Stimulated activated CD4-positive, alpha-beta T cell treated with anti-CD3 and anti-CD28 coated beads, Interleukin-1b, Interleukin-23, amount 100 ng/mL, for 48 hours (primary cell): ENCODE results near the gene SPOCK1.
"Not testable (repeated sequence)": the region's sequence is repeated elsewhere in the genome, so short reads cannot be mapped to it uniquely, and the experiment has no call there.

Experiments used
- DNase-seq: peaks from one replicate; pipeline ENCODE4 v3.0.0-alpha.2; 2020

The SPOCK1 gene

DNA sequence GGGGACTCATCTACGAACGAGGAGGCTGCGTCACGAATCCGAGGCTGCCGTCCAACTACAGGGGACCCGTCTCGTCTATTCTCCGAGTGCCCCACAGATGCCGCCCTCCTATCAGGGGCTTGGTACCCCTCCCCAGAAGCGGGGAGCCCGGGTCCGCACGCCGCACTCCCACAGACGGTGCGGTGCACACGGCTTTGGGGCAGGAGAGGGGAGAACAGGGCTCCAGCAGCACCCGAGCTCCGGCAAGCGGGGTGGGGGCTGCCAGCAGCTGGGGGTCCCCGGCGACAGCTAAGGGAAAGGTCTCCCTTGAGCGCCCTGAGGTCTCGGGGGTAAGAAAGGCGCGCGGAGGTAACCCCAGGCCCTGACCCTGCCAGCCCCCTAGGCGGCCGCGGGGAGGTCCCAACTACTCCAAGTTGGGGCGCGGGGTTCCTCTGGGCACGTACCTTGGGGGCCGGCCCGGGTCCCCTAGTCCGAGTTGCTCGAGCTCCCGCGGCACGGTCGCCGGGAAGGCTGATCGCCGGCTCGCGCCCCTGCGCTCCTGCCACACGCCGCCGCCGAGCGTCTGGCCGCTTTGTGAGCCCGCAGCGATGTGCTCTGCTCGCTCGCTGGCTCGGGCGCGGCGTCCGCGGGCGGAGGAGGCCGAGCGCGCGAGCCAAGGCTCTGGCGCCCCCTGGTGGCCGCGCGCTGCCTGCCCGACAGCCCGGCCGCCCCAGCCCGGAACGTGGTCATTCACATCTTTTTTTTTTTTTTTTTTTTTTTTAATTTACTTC is at the start of gene SPOCK1:
Gene SPOCK1, minus strand, starts transcription at position 591 of the 770 bp plus-strand sequence.
- peak; percentile 49 for DNase-seq

DNA sequence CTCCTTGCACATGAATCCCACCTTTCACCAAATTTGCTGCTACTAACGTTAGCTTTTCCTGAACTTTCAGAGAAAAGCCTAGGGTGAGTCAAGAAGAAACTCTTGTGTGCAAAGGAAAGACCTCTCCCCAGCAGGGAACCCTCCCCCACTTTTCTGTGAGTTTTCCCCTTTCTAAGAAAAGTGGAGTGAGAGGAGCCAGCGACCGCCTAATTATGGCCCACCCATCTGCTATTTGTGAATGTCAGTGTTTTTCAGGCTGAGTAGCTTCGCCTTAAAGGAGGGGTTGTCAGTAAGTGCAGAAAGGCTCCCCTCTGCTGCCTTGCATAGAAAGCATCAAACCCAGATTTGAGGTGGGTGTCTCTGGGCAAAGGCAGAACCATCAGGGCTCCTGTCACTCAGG is 46.8 kb upstream of the SPOCK1 start:
- DNase-seq = no peak

DNA sequence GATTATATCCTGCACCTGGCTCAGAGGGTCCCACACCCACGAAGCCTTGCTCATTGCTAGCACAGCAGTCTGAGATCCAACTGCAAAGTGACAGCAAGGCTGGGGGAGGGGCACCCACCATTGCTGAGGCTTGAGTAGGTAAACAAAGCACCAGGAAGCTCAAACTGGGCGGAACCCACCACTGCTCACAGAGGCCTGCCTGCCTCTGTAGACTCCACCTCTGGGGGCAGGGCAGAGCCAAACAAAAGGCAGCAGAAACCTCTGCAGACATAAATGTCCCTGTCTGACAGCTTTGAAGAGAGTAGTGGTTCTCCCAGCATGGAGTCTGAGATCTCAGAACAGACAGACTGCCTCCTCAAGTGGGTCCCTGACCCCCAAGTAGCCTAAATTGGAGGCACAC is 36.3 kb upstream of the SPOCK1 start:
- not testable (repeated sequence) for DNase-seq

DNA sequence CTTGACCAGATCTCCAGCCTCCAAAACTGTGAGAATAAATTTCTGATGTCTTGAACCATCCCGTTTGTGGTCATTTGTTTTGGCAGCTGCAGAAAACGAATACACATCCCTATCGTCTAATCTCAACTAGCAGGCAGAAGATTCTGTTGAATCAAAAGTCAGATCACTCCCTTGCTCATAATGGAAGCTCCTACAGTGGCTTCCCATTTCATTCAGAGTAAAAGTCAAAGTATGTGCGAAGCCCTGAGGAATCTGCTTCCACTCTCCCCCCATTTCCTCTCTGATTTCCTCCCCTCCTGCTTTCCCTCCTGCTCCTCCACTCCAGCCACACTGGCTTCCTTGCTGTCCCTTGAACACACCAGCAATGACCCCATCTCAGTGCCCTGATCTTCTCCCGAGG is 34.8 kb upstream of the SPOCK1 start:
- no peak for DNase-seq

DNA sequence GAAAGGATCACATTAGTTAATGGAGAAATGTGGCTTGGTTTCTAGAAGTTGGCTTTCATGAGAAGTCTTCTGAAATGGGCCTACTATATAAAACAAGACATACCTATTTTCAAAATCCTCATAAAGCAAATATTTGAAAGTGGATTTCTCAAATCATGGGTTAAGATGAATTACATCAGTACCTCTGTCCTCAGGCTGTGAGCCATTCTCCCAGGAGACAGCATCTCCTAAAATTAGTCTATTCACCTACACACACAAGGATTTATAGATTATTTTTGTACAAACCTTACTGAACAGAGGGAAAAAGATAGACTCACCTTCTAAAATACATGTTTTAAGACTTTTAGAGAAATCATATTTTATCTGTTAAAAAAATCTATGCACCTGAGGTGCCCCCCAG is 32.1 kb upstream of the SPOCK1 start:
- no peak for DNase-seq

DNA sequence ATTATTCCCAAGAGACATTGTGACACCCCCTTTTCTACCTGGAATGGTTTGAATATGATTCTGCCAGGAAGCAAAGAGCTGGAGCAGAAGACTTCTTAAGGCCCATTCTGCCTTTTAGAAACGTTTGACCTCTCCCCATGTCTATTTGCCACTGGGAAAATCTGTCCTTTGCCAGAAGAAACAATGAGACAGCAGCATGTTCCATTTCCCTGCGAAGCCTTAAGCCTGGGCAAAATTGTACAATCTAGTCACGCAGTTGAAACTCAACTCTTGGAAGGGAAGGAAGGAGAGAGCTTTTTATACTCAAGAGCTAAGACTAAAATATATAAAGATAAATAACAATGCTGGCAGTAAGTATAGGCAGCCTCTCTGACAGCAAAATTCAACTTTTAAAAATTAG is 22.1 kb upstream of the SPOCK1 start:
- DNase-seq = no peak

DNA sequence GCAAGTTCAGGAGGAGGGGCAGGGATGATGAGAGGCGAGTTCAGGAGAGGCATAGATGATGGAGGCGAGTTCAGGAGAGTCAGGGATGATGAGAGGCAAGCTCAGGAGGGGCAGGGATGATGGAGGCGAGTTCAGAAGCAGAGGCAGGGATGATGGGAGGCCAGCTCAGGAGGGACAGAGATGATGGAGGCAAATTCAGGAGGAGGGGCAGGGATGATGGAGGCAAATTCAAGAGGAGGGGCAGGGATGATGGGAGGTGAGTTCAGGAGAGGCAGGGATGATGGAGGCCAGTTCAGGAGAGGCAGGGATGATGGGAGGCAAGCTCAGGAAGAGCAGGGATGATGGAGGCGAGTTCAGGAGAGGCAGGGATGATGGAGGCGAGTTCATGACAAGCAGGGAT is 17.8 kb upstream of the SPOCK1 start:
- DNase-seq = no peak

DNA sequence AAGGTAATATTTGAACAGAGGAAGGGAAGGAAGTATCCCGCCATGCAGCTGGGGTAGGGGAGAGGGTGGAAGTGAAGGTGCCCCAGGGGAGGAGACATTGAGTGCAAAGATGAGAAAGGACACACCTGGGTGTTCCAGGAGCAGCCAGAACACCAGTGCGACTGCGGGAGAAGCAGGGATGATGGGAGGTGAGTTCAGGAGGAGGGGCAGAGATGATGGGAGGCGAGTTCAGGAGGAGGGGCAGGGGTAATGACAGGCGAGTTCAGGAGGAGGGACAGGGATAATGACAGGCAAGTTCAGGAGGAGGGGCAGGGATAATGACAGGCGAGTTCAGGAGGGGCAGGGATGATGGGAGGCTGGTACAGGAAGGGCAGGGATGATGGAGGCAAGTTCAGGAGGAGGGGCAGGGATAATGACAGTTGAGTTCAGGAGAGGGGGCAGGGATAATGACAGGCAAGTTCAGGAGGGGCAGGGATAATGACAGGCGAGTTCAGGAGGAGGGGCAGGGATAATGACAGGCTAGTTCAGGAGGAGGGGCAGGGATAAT is 17.2 kb upstream of the SPOCK1 start:
- DNase-seq = no peak

DNA sequence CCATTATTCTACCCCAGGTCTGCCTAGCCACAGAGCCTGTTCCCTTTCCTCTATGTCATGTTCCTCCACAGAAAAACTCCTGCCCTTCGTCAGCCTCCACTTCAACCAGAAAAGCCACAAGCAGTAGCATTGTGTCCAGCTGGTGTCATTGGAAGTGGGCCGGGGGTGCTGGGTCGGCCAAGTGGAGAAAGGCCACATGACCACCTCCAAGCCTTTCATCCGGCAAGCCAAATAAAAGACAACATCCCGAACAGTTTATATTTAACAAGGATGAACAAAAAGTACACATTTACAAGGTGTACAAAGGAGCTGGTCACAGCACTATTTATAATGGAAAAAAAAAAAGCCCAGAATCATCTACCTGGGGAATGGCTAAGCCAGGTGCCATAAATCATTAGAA is 16.1 kb upstream of the SPOCK1 start:
- no peak for DNase-seq

DNA sequence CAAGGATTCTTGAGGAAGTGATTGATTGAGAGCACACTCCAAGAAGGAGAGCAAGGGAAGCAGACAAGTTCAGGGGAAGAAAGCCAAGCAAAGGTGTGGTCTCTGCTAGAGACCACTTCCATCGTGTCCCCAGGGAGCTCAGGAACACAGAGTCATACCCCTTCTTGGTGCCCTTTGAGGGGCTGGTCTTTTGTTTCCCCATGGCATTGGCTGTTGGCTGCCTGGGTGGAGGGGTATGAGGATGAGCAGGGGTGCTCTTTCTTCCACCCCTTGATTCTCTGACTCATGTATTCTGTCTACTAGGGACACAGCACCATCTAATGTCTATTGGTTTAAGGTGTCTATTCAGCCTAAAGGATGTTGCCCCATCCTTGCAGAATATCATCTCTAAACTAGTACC is 11.5 kb upstream of the SPOCK1 start:
- no peak for DNase-seq

DNA sequence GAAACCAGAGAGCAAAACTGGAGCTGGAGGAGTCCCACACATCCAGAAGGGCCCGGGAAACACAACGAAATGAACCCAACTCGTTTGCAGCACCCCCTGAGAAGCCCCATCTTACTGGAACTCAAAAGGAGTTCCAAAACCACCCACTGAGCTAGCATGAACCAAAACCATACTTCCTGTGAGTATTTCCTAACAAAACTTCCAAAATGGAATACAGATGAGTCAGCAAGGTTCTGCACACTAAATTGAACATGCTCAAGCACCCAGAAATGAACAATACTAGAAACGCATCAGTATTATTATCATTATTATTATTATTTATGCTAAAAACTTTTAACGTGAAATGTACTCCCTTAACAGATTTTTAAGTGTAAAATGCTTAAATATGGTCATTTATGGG is 8.0 kb upstream of the SPOCK1 start:
- DNase-seq = no peak

DNA sequence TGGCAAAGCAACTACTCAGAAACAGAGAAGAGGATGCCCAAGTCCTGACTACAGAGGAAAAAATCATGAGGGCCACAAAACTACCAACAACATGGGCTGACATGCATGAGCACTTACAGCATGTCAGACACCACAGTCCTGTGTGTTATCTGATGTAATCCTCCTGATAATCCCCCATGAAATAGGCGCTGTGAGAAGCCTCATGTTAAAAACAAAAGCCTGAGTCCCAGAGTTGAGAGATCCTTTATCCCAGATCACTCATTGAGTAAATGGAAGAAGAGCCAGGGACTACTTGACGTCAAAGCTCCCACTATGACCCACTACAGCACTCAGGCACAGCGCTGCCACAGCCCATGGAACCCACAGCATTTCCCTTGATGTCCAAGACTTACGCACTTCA is 7.2 kb upstream of the SPOCK1 start:
- no peak for DNase-seq

DNA sequence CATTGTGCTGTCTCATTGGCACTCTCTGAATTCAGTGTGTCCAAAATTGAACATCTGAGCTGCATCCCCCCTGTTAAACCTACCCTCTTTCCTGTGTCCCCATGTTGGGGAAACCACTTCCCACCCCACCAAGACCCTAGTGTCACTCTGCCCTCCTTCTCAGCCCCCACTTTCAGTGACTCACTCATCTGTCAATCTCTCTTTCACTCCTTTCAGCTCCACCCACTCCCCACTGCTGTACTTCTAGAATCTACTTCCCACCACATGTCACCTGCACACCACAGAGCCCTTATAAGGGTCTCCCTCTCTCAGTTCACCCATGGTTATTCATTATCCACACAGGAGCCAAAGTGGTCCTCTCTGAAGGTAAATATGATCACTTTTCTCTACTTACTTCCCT is 5.8 kb upstream of the SPOCK1 start:
- DNase-seq = no peak

DNA sequence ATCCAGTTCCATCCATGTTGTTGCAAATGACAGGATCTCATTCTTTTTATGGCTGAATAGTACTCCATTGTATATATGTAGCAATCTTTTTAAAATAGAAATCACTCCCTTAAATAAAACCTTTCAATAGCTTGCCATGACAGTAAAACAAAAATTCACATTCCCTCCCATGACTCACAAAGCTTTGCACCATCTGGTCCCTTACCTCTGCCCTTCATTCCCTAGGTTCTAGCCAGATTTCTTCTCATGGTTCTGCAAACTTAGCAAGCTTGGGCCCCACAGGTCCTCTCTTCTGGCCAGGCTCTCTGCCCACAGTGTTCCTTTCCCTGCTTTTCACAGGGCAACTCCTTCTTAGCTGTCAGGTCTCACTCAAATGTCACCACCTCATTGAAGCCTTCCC is 4.3 kb upstream of the SPOCK1 start:
- no peak for DNase-seq

DNA sequence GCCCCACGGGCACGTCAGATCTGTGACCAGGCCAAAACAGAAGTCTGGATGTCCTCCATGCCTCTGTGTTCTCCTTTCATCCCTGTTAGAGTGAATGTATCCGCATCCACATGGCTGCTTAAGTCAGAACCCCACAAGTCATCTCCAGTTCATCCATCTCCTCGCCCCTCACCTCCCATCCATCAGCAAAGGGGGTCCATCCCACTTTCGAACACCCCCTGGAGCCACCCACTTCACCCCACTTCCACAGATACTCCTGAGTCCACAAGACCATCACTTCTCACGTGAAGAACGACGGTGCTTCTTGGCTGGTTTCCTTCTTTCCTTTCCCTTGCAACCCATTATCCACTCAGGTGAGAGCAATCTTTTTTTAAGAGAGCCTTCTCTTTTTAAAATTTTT is 3.5 kb upstream of the SPOCK1 start:
- no peak for DNase-seq

DNA sequence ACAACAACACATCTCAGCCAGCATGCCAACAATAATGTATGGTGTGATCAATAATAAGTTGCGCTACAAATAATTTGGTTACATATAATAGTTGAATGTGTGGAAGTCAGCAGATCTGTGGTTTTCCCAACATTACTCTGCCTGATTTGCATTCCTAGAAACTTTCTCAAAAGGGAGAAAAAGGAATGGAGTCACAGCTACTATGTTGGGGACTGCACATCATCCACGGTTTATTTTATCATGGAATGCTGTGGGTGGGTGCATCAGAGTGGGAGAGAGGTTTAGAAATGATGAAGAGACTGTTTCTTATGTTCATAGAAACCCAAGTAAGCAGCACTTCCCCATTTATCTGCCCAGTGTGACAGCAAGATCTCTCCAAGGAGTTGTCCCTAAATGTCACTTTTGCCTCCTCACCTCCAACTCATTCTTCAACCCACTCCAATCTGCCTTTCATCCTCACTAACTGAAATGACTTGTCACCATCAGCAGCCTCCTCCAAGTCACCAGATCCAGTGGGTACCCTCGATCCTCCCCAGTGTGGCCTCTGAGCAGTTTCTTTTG is 2.8 kb upstream of the SPOCK1 start:
- DNase-seq = no peak

DNA sequence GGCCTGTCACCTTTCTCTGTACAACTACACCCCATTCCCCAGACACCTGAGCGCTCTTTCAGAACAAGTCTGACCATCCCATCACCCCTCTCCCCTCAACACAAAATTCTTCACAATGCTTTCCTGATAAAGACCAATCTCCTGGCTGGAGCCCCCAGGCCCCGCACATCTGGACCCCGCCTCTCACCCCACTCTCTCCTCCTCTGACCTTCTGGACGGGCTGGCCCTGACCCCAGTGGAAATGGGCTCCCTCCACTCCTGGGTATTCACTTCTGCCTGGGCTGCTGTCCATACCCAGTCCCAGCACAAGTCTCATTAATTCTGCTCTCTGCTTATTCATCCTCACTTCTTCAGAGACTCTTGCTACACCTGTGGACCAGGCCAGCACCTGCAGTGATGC is 2.1 kb upstream of the SPOCK1 start:
- no peak for DNase-seq

DNA sequence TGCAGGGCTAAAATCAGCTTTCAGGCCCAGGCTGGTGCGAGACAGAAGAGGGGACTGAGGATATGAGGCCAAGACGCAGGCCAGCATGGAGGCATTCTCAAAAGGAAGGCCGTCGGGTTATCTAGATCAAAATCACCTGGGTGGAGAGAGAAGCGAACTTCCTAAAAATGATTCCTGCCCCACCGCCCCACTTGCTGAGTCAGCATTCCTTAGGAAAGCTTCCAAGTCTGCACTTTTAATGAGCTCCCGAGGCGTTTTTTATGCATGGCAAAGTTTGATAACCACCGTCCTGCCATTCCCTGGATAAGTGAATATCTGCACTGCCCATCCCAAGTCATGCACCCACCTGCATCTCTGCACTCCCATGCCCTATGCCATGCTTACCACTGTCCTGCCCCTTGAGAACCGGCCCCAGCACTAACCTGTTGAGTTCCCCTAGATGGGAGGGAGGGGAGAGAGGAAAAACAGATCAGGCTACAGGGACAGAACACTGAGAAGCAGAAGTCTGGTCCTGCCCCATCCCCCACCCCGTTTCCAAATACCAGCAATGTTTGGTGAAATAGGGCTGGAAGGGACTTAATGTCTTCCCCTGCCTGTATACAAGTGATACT is 1.6 kb upstream of the SPOCK1 start:
- DNase-seq = no peak

DNA sequence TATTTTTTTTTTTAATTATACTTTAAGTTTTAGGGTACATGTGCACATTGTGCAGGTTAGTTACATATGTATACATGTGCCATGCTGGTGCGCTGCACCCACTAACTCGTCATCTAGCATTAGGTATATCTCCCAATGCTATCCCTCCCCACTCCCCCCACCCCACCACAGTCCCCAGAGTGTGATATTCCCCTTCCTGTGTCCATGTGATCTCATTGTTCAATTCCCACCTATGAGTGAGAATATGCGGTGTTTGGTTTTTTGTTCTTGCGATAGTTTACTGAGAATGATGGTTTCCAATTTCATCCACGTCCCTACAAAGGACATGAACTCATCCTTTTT is 351 bp upstream of the SPOCK1 start:
- DNase-seq = not testable (repeated sequence)

DNA sequence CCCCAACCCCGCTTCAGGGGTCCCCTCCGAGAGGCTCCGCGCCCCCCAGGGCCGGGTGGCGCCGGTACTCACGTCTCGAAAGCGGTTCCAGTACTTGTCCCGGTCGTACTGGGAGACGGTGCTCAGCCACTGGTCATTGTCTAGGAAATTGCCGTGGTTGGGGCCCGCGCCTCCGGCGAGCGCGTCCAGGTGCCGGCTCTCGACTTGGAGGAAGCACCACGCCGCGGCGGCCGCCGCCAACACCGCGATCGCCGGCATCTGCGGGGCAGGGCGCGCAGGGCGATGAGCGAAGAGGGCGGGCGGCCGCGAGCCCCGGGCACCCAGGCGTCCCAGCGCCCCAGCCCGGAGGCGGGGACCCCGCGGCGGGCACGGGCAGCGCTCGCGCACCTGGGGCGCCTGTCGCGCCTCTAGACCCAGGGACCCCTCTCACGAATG is 808 bp downstream of the SPOCK1 start:
- DNase-seq = no peak

DNA sequence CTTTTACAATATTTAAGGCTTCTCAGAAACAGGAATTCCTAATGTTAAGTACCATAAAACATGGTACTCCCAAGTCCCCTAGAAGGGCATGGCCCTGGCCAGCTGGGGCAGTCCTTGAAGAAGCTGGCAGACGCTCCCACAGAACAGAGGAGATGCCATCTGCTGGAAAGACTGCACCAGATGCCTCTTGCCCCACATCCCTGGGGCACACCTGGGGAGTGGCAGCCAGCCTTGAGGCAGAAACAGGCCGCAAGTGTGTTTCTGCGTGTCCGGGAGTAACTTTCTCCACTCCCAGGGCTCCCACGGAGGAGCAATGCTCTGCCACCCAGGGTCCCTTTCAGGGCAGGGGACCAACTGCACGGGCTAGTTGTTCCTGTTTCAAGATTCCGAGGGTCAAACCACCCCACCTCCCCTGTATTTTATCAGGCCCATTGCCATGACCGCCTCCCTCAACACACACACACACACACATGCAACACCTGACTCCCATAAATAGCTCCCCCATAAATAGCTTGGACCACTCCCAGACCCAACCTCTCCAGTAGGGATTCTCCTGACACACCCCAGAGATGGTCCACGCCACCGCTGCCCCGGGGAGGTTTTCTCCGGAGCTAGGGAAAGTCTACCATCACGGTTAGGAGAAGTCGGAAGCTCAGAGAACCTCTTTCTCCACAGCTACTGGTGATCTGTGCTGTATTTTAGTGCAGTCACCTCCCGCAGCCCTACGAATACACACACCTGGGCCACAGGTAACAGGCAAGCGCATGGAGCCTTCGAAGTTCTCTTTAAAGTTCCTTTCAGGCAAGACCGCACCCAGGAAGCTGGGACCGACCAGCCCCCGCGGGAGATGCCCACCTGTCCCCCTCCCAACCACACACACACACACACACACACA is 1.5 kb downstream of the SPOCK1 start:
- DNase-seq = no peak

DNA sequence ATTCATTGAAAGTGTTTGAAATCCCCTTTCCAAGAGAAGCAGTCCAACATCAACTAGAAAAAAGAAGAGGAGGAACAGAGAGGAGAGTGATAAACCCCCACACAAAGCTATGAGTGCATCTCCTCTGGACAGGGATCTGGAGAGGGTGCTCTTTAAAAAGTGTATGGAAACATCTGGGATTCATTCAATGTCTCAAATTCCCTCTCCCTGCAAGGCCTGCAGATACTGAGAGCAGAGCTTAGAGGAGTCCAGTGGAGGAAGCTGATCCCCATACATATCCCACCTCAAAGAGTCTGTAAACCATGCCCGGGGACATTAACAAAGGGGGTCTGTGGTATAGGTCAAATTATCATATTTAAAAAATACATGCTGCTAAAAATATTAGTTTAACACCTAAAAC is 2.2 kb downstream of the SPOCK1 start:
- DNase-seq = no peak

DNA sequence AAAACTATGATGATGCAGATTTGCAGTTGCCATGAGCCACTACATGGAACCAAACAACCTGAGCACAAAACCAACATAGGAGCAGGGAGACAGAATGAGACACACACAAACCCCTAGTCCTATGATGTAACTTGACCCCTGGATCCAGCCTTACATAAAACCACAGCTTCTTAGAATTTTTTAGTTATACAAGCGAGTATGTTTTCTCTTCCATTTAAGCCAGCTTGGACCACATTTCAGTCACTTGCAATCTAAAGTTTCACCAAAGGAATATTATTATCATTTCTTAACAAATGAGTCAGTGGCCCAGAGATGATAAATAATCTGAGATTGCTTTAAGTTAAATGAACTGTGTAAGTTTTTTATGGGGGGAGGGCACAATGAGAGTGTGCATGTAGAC is 6.8 kb downstream of the SPOCK1 start:
- no peak for DNase-seq
